HG02884 (cell line): ENCODE measurements around the gene MCM5.
"Not testable (repeated sequence)": the region's sequence is repeated elsewhere in the genome, so short reads cannot be mapped to it uniquely, and the experiment has no call there.

Experiments
- ATAC-seq: cut with Tn5 transposase; IDR thresholded peaks from one replicate; pipeline ENCODE4 v1.9.1; 2021; ENCODE audit warnings: mild to moderate bottlenecking, moderate library complexity; ENCODE audit not compliant: unreplicated experiment

MCM5 gene

GRCh38 chr22:35378621-35379020 is 21.3 kb upstream of the MCM5 start:
- no peak for ATAC-seq

GRCh38 chr22:35379146-35379993 is 20.6 kb upstream of the MCM5 start:
- ATAC-seq, result no peak

GRCh38 chr22:35380013-35380412 is 19.9 kb upstream of the MCM5 start:
- no peak for ATAC-seq

GRCh38 chr22:35380537-35381423 is 19.2 kb upstream of the MCM5 start, which contains the start of gene HMOX1:
Gene HMOX1 (plus strand): TSS chr22:35381096. CDS start chr22:35381174, 78 bp downstream.
- ATAC-seq, result peak; percentile 54

GRCh38 chr22:35381424-35382009 is 18.4 kb upstream of the MCM5 start:
- no peak for ATAC-seq

GRCh38 chr22:35383679-35384071 is 16.3 kb upstream of the MCM5 start:
- ATAC-seq, result no peak

GRCh38 chr22:35384527-35384926 is 15.4 kb upstream of the MCM5 start:
- ATAC-seq, result no peak

GRCh38 chr22:35384975-35385588 is 14.9 kb upstream of the MCM5 start:
- ATAC-seq, result no peak

- ATAC-seq, result no peak
Measured at GRCh38 chr22:35386670-35387288, 13.2 kb upstream of the MCM5 start.

GRCh38 chr22:35390933-35391332 is 9.0 kb upstream of the MCM5 start:
- ATAC-seq, result no peak

GRCh38 chr22:35392357-35392756 is 7.6 kb upstream of the MCM5 start:
- ATAC-seq, result no peak

- no peak for ATAC-seq
Measured at GRCh38 chr22:35393116-35394010, 6.6 kb upstream of the MCM5 start.

- ATAC-seq, result no peak
Measured at GRCh38 chr22:35394011-35394312, 6.0 kb upstream of the MCM5 start.

GRCh38 chr22:35394810-35395563 is 5.0 kb upstream of the MCM5 start:
- ATAC-seq, result no peak

- not testable (repeated sequence) for ATAC-seq
Measured at GRCh38 chr22:35396622-35397021, 3.3 kb upstream of the MCM5 start.

- ATAC-seq, result no peak
Measured at GRCh38 chr22:35397095-35397904, 2.6 kb upstream of the MCM5 start.

GRCh38 chr22:35398591-35398973 is 1.4 kb upstream of the MCM5 start:
- no peak for ATAC-seq

- no peak for ATAC-seq
Measured at GRCh38 chr22:35399114-35399677, 744 bp upstream of the MCM5 start.
